GM12864 (cell line): ENCODE data around the gene SARM1.

ENCODE experiments used
- DNase-seq: peaks from one replicate; pipeline ENCODE4 v3.0.0-alpha.2; 2011; ENCODE audit warnings: low read depth
- H3K4me3 ChIP-seq: 2 replicates; pipeline ENCODE4 v1.5.1; 2011; ENCODE audit warnings: mild to moderate bottlenecking, low read depth, low read length, control low read depth
- CTCF ChIP-seq: IDR thresholded peaks from 2 replicates; pipeline ENCODE4 v1.5.1; 2011; ENCODE audit warnings: low read depth, mild to moderate bottlenecking, moderate library complexity, low read length, control low read depth, inconsistent platforms; ENCODE audit errors: missing control alignments

The SARM1 gene

GRCh38 chr17:28379814-28380801 lies 8.6 kb downstream of the SARM1 start:
- no peak for DNase-seq
- TF ChIP-seq CTCF: no peak
- no peak overlapping the region for H3K4me3 ChIP-seq

- no peak overlapping the region for H3K4me3 ChIP-seq
- no peak for DNase-seq
- peak; percentile 57 for TF ChIP-seq CTCF
Observed at GRCh38 chr17:28381141-28381825, 9.8 kb downstream of the SARM1 start.

- DNase-seq: no peak
- peak overlapping the region; percentile 67 for H3K4me3 ChIP-seq
- no peak for TF ChIP-seq CTCF
Observed at GRCh38 chr17:28384281-28385036, 13.0 kb downstream of the SARM1 start.

GRCh38 chr17:28385037-28385400 lies 13.5 kb downstream of the SARM1 start:
- peak overlapping the region; percentile 67 for H3K4me3 ChIP-seq
- TF ChIP-seq CTCF: no peak
- no peak for DNase-seq

GRCh38 chr17:28385406-28385805 lies 13.9 kb downstream of the SARM1 start:
- H3K4me3 ChIP-seq: peak overlapping the region; percentile 67
- no peak for DNase-seq
- no peak for TF ChIP-seq CTCF

GRCh38 chr17:28386391-28386790 lies 14.9 kb downstream of the SARM1 start:
- DNase-seq: no peak
- H3K4me3 ChIP-seq: no peak overlapping the region
- no peak for TF ChIP-seq CTCF
